ENCODE measurements around the gene PRR11. TPM values are rescaled to one million over a fixed set of nuclear protein-coding genes. Genes with fewer than 3 reads are reported as not detected.

PRR11 gene
- total RNA-seq, 2 experiments from 2014 or later: 27.3 to 106 TPM

DNA sequence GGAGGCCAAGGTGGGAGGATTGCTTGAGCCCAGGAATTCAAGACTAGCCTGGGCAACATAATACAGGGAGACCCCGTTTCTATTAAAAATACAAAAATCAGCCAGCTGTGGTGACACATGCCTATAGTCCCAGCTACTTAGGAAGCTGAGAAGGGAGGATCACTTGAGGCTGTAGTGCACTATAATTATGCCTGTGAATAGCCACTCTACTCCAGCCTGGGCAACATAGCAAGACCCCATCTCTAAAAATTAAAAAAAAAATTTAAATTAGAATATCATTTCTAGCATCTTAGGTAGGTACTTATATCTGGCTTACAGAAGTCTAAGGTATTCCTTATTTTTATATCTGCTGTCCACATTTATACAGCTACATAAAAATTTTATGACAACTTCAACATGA is 46.8 kb downstream of the PRR11 start:
- Histone ChIP-seq H3K27ac (ENCODE audit: low read depth, low read length, poor library complexity, severe bottlenecking) (no peak overlapping the region), H3K4me1 (ENCODE audit: insufficient read depth, low read length, poor library complexity, severe bottlenecking) (no peaks in the 10 kb centered on the region), H3K9me2 (ENCODE audit: insufficient read depth, low read length) (no peaks in the 10 kb centered on the region), H2AFZ (ENCODE audit: low read length) (no peak overlapping the region), H3K4me3 (ENCODE audit: low read depth, low read length, poor library complexity, severe bottlenecking) (no peak overlapping the region), H4K20me1 (ENCODE audit: insufficient read depth, low read length) (no peaks in the 10 kb centered on the region), H3K4me2 (ENCODE audit: low read length) (no peak overlapping the region), H3K79me2 (ENCODE audit: insufficient read depth, low read depth, low read length) (no peaks in the 10 kb centered on the region), H3K36me3 (ENCODE audit: insufficient read depth, low read length) (peaks cover 69% of the 10 kb centered on the region), H3K9me3 (ENCODE audit: low read length) (no peaks in the 10 kb centered on the region)
- intact Hi-C loops (cut with micrococcal nuclease; ENCODE audit: unreplicated experiment): no loop called here
- DNase-seq (ENCODE audit: low spot score): no peak
- POLR2A ChIA-PET: interaction anchor here (1.6 kb wide), 1 partner anchor 8 kb away, joined by 6 read pairs; the partner anchor contains the start of gene SMG8
- TF ChIP-seq, protein P1, sequence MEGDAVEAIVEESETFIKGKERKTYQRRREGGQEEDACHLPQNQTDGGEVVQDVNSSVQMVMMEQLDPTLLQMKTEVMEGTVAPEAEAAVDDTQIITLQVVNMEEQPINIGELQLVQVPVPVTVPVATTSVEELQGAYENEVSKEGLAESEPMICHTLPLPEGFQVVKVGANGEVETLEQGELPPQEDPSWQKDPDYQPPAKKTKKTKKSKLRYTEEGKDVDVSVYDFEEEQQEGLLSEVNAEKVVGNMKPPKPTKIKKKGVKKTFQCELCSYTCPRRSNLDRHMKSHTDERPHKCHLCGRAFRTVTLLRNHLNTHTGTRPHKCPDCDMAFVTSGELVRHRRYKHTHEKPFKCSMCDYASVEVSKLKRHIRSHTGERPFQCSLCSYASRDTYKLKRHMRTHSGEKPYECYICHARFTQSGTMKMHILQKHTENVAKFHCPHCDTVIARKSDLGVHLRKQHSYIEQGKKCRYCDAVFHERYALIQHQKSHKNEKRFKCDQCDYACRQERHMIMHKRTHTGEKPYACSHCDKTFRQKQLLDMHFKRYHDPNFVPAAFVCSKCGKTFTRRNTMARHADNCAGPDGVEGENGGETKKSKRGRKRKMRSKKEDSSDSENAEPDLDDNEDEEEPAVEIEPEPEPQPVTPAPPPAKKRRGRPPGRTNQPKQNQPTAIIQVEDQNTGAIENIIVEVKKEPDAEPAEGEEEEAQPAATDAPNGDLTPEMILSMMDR (conservative IDR thresholded peaks at IDR 0.05; ENCODE audit: low read length): no peak
- TF ChIP-seq EZH2phosphoT487 (IDR thresholded peaks at IDR 0.05; ENCODE audit: borderline replicate concordance, low read depth, low read length): no peak
- CTCF ChIA-PET (ENCODE audit: unreplicated experiment): no interaction called here
- BruUV-seq (replicated peaks): TSS peak; percentile 64

- no TSS peak for BruUV-seq (replicated peaks)
- H3K9me3 ChIP-seq (ENCODE audit: low read length): no peaks in the 10 kb centered on the region
- H3K4me3 ChIP-seq (ENCODE audit: low read depth, low read length, poor library complexity, severe bottlenecking): no peak overlapping the region
- H4K20me1 ChIP-seq (ENCODE audit: insufficient read depth, low read length): no peaks in the 10 kb centered on the region
- DNase-seq (ENCODE audit: low spot score): no peak
- peaks cover 7% of the 10 kb centered on the region; the same call in 1 of the 2 replicates for H3K36me3 ChIP-seq (ENCODE audit: insufficient read depth, low read length)
- no peaks in the 10 kb centered on the region for H3K79me2 ChIP-seq (ENCODE audit: insufficient read depth, low read depth, low read length)
- H3K9me2 ChIP-seq (ENCODE audit: insufficient read depth, low read length): no peaks in the 10 kb centered on the region
- peak overlapping the region; percentile 99; the same call in 1 of the 2 replicates for H2AFZ ChIP-seq (ENCODE audit: low read length)
- peaks cover 15% of the 10 kb centered on the region for H3K4me1 ChIP-seq (ENCODE audit: insufficient read depth, low read length, poor library complexity, severe bottlenecking)
- ChIA-PET POLR2A (interaction anchor here (0.5 to 1.2 kb wide), 3 partner anchors 8 to 1251 kb away, joined by 3 to 5 read pairs (median 4); no protein-coding TSS in a partner anchor), CTCF (ENCODE audit: unreplicated experiment) (no interaction called here)
- TF ChIP-seq, protein P1 (conservative IDR thresholded peaks at IDR 0.05; ENCODE audit: low read length): no peak
- no peak for TF ChIP-seq EZH2phosphoT487 (IDR thresholded peaks at IDR 0.05; ENCODE audit: borderline replicate concordance, low read depth, low read length)
- intact Hi-C loops (cut with micrococcal nuclease; ENCODE audit: unreplicated experiment): no loop called here
- H3K4me2 ChIP-seq (ENCODE audit: low read length): 0 out of 2 replicates have a peak overlapping the region, but pooled peaks have one; percentile 68
- no peak overlapping the region for H3K27ac ChIP-seq (ENCODE audit: low read depth, low read length, poor library complexity, severe bottlenecking)
These were observed 63.8 kb downstream of the PRR11 start for GRCh38 chr17:59219370-59219769.

DNA sequence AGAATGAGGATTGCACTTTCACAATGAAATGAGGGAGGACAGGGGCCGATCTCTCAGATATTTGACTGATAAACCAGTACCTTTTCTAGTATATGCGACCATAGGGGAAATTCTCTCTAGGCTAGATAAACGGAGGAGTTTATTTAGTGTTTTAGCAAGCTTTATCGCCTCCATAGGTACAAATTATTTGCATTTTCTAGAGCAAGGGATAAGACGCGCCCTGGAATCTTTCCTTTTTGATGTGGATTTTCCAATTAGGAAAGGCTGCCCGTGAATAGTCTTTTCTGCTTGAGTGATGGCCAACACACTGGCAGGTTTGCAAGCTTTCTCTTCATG is 64.4 kb downstream of the PRR11 start:
- POLR2A ChIA-PET: interaction anchor here (0.5 to 1.2 kb wide), 8 partner anchors 8 to 1250 kb away, joined by 3 to 5 read pairs (median 3); partner anchors contain the start of gene SMG8
- H3K27ac ChIP-seq (ENCODE audit: low read depth, low read length, poor library complexity, severe bottlenecking): no peak overlapping the region
- intact Hi-C loops (cut with micrococcal nuclease; ENCODE audit: unreplicated experiment): loop anchor here (1.0 to 2.0 kb wide), 2 partner anchors 91 to 221 kb away; no protein-coding TSS in a partner anchor

More for the DNA sequence above, 64.4 kb downstream of the PRR11 start:
- H3K9me2 ChIP-seq (ENCODE audit: insufficient read depth, low read length): no peaks in the 10 kb centered on the region
- peaks cover 15% of the 10 kb centered on the region for H3K4me1 ChIP-seq (ENCODE audit: insufficient read depth, low read length, poor library complexity, severe bottlenecking)
- H3K4me2 ChIP-seq (ENCODE audit: low read length): peak overlapping the region; percentile 68
- TF ChIP-seq EZH2phosphoT487 (IDR thresholded peaks at IDR 0.05; ENCODE audit: borderline replicate concordance, low read depth, low read length): no peak
- TF ChIP-seq, protein P1 (conservative IDR thresholded peaks at IDR 0.05; ENCODE audit: low read length): no peak
- H3K9me3 ChIP-seq (ENCODE audit: low read length): no peaks in the 10 kb centered on the region
- H3K4me3 ChIP-seq (ENCODE audit: low read depth, low read length, poor library complexity, severe bottlenecking): peak overlapping the region; percentile 80
- peak overlapping the region; percentile 99 for H2AFZ ChIP-seq (ENCODE audit: low read length)
- H3K36me3 ChIP-seq (ENCODE audit: insufficient read depth, low read length): peaks cover 4% of the 10 kb centered on the region; the same call in 1 of the 2 replicates
- BruUV-seq (replicated peaks): no TSS peak
- H4K20me1 ChIP-seq (ENCODE audit: insufficient read depth, low read length): no peaks in the 10 kb centered on the region
- CTCF ChIA-PET (ENCODE audit: unreplicated experiment): no interaction called here
- H3K79me2 ChIP-seq (ENCODE audit: insufficient read depth, low read depth, low read length): no peaks in the 10 kb centered on the region
- DNase-seq (ENCODE audit: low spot score): no peak

All from OCI-LY7 (cell line).